Parathyroid adenoma (tissue), 2 donors: Measurements from ENCODE around the gene POU2AF3.

Experiments
- H2AFZ ChIP-seq: fragments of 300-600 bp; sonication (generic); one replicate; pipeline ENCODE4 v1.7.0; 2017; ENCODE audit warnings: antibody characterized with exemption, mild to moderate bottlenecking
- H3K27ac ChIP-seq: fragments of 300-600 bp; sonication (generic); one replicate; pipeline ENCODE4 v1.7.0; 2017
- H3K27me3 ChIP-seq: fragments of 300-600 bp; sonication (generic); one replicate; pipeline ENCODE4 v1.7.0; 2017; ENCODE audit warnings: low read length; ENCODE audit not compliant: control insufficient read depth, insufficient read depth
- H3K36me3 ChIP-seq: fragments of 300-600 bp; sonication (generic); one replicate; pipeline ENCODE4 v1.7.0; 2017; ENCODE audit warnings: low read length; ENCODE audit not compliant: control insufficient read depth, insufficient read depth
- H3K4me1 ChIP-seq: fragments of 300-600 bp; sonication (generic); one replicate; pipeline ENCODE4 v1.7.0; 2017; ENCODE audit warnings: control low read depth
- H3K4me2 ChIP-seq: fragments of 300-600 bp; sonication (generic); one replicate; pipeline ENCODE4 v1.7.0; 2017; ENCODE audit warnings: low read length
- H3K4me3 ChIP-seq: fragments of 300-600 bp; sonication (generic); one replicate; pipeline ENCODE4 v1.7.0; 2017; ENCODE audit warnings: low read depth, low read length
- H3K79me2 ChIP-seq: fragments of 300-600 bp; sonication (generic); one replicate; pipeline ENCODE4 v1.7.0; 2017; ENCODE audit warnings: control low read depth
- H3K9ac ChIP-seq: fragments of 300-600 bp; sonication (generic); one replicate; pipeline ENCODE4 v1.7.0; 2017; ENCODE audit warnings: mild to moderate bottlenecking
- H3K9me3 ChIP-seq: fragments of 300-600 bp; sonication (generic); one replicate; pipeline ENCODE4 v1.7.0; 2017; ENCODE audit warnings: low read length; ENCODE audit not compliant: control insufficient read depth
- TF ChIP-seq, protein P1 (sequence below): fragments of 300-600 bp; sonication (generic); IDR thresholded peaks from one replicate; pipeline ENCODE4 v1.7.0; 2017; ENCODE audit warnings: antibody characterized with exemption, mild to moderate bottlenecking
- donor health status: primary hyperparathyroidism.

Gene POU2AF3

DNA sequence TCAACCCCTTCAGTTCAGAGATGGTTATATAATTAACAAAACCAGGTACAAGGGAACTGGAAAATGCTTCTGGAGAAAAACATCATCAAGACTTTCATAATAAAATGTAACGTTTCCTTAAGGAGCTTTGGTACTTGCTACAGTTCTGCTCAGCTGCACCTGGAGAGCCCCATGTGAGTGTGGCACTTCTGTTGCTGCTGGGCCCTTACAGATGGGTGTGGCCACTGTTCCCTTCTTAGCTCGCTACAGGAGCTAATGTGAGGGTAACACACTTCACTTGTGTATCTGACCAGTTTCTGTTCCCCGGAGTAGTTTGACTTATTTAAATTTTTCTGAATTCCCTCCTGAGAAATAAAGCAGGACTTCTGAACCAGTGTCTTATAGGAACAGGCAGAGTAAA, 4.0 kb downstream of the POU2AF3 start:
- H3K27ac ChIP-seq, result peak overlapping the region; percentile 96

DNA sequence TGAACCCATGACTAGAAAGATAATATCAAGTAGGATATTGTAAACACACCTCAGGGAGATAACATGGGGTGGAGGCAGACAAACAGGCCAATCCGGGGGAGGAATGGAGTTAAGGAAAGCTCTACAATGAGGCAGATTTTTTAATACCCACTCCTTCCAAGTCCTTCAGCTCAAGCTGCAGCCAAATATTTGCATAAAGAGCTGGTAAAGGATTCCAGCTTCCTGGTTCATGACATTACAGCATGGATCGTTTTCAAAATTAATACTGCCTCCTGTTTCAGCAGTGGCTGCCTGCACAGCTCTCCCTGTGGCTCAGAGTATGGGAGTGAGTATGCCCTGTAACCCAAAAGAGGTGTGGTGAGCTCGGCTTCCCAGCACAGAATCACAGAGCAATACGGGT, 5.1 kb downstream of the POU2AF3 start:
- H3K4me1 ChIP-seq, result peaks cover 17% of the 10 kb centered on the region
- H3K9me3 ChIP-seq, result no peaks in the 10 kb centered on the region
- H3K4me3 ChIP-seq, result peak overlapping the region; percentile 39
- H3K79me2 ChIP-seq, result no peaks in the 10 kb centered on the region
- H3K36me3 ChIP-seq, result no peaks in the 10 kb centered on the region
- peak overlapping the region; percentile 96 for H3K27ac ChIP-seq
- TF ChIP-seq, protein P1, sequence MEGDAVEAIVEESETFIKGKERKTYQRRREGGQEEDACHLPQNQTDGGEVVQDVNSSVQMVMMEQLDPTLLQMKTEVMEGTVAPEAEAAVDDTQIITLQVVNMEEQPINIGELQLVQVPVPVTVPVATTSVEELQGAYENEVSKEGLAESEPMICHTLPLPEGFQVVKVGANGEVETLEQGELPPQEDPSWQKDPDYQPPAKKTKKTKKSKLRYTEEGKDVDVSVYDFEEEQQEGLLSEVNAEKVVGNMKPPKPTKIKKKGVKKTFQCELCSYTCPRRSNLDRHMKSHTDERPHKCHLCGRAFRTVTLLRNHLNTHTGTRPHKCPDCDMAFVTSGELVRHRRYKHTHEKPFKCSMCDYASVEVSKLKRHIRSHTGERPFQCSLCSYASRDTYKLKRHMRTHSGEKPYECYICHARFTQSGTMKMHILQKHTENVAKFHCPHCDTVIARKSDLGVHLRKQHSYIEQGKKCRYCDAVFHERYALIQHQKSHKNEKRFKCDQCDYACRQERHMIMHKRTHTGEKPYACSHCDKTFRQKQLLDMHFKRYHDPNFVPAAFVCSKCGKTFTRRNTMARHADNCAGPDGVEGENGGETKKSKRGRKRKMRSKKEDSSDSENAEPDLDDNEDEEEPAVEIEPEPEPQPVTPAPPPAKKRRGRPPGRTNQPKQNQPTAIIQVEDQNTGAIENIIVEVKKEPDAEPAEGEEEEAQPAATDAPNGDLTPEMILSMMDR, result no peak
- no peak overlapping the region for H3K9ac ChIP-seq
- no peaks in the 10 kb centered on the region for H3K27me3 ChIP-seq
- H2AFZ ChIP-seq, result no peak overlapping the region
- H3K4me2 ChIP-seq, result peak overlapping the region; percentile 59

More for the DNA sequence above, 4.0 kb downstream of the POU2AF3 start:
- peaks cover 17% of the 10 kb centered on the region for H3K4me1 ChIP-seq
- H3K79me2 ChIP-seq, result no peaks in the 10 kb centered on the region
- H3K4me2 ChIP-seq, result peak overlapping the region; percentile 59
- TF ChIP-seq, protein P1, result no peak
- peak overlapping the region; percentile 39 for H3K4me3 ChIP-seq
- H3K9me3 ChIP-seq, result no peaks in the 10 kb centered on the region
- no peak overlapping the region for H3K9ac ChIP-seq
- H3K27me3 ChIP-seq, result no peaks in the 10 kb centered on the region
- H2AFZ ChIP-seq, result no peak overlapping the region
- H3K36me3 ChIP-seq, result no peaks in the 10 kb centered on the region

- TF ChIP-seq, protein P1, result no peak
- Histone ChIP-seq H3K9ac (no peak overlapping the region), H3K79me2 (no peaks in the 10 kb centered on the region), H3K4me2 (no peak overlapping the region), H3K36me3 (no peaks in the 10 kb centered on the region), H3K4me3 (no peak overlapping the region), H2AFZ (no peak overlapping the region), H3K27me3 (no peaks in the 10 kb centered on the region), H3K9me3 (no peaks in the 10 kb centered on the region), H3K27ac (no peak overlapping the region), H3K4me1 (peaks cover 14% of the 10 kb centered on the region)
Measured at GRCh38 chr11:111305162-111305802, 6.9 kb downstream of the POU2AF3 start.

DNA sequence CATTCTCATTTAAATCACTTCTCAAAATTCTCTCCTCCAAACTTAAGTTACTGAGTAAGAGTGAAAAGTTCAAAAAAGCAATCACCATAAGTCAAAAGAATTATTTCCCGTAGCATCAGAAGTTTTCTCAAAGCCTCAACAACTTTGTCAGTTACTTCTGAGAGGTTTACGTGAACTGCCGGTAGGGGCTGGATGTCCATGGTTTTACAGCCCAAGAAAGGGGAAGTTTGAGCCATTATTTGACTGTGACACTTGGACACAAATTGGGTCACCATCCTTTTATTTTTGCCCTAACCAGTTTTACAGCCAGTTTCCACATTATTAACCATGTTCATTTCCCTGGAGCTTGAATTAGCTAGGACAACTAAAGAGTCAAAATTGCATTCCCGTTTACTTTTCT, 7.5 kb downstream of the POU2AF3 start:
- TF ChIP-seq, protein P1, result no peak
- no peaks in the 10 kb centered on the region for H3K9me3 ChIP-seq
- no peaks in the 10 kb centered on the region for H3K27me3 ChIP-seq
- H3K4me2 ChIP-seq, result no peak overlapping the region
- H3K9ac ChIP-seq, result no peak overlapping the region
- H3K4me3 ChIP-seq, result no peak overlapping the region
- H3K4me1 ChIP-seq, result peaks cover 14% of the 10 kb centered on the region
- no peaks in the 10 kb centered on the region for H3K36me3 ChIP-seq
- no peaks in the 10 kb centered on the region for H3K79me2 ChIP-seq
- no peak overlapping the region for H2AFZ ChIP-seq
- no peak overlapping the region for H3K27ac ChIP-seq

GRCh38 chr11:111306321-111306720, 8.0 kb downstream of the POU2AF3 start:
- Histone ChIP-seq H3K27ac (no peak overlapping the region), H2AFZ (no peak overlapping the region), H3K9ac (no peak overlapping the region), H3K27me3 (no peaks in the 10 kb centered on the region), H3K4me1 (peaks cover 14% of the 10 kb centered on the region), H3K79me2 (no peaks in the 10 kb centered on the region), H3K9me3 (no peaks in the 10 kb centered on the region), H3K36me3 (no peaks in the 10 kb centered on the region), H3K4me2 (no peak overlapping the region), H3K4me3 (no peak overlapping the region)
- TF ChIP-seq, protein P1, result no peak
